HepG2 (cell line): ENCODE data around the gene LRTM2. TPM values are rescaled to one million over a fixed set of nuclear protein-coding genes. Genes with fewer than 3 reads are reported as not detected.

Experiments
- ATAC-seq: fragments of 200-7000 bp; cut with Tn5 transposase; 3 replicates; pipeline ENCODE4 v1.9.1; 2020; ENCODE audit warnings: mild to moderate bottlenecking, moderate library complexity
- BruUV-seq: library from RNA; stranded (reverse); fragments of 400-500 nt; replicated peaks from 2 replicates; lab custom pipeline; 2021; lab: Mats Ljungman, UMichigan
- CTCF ChIA-PET: fragments of 300-600 bp; formaldehyde crosslinking; extraction: SDS; loops from one replicate; lab custom pipeline; 2021; ENCODE audit warnings: low total read pairs, inconsistent platforms, low intra/inter-chr PET ratio; lab: Yijun Ruan, JAX
- POLR2A ChIA-PET: fragments of 350-600 bp; sonication (Branson Sonifier 250); formaldehyde crosslinking; loops from one replicate; lab custom pipeline; 2020; ENCODE audit warnings: antibody characterized with exemption, inconsistent platforms; lab: Yijun Ruan, JAX
- DNase-seq: peaks from one replicate; pipeline ENCODE4 v3.0.0-alpha.2; 2015; ENCODE audit warnings: low spot score
- FAIRE-seq: peaks from 3 replicates; lab custom pipeline; 2011; peaks lifted over from hg19 to GRCh38; lab: Jason Lieb, UNC
- H2AFZ ChIP-seq: one replicate; pipeline ENCODE4 v1.6.1; 2011; ENCODE audit warnings: low read length, inconsistent platforms
- H3K27ac ChIP-seq: fragments of 300-600 bp; 3 replicates; pipeline ENCODE4 v1.8.0; 2011; ENCODE audit warnings: mixed run types, mild to moderate bottlenecking, mixed read lengths, low read length, inconsistent platforms; ENCODE audit not compliant: insufficient read depth; ENCODE audit errors: extremely low read length
- H3K27me3 ChIP-seq, 2 experiments: fragments of 200-600 bp in 1 of 2; 2 replicates in 1 of 2; 3 replicates in 1 of 2; pipeline versions ENCODE4 v1.6.0 to v1.8.0; 2011; ENCODE audit warnings: low read length in 2 of 2, mild to moderate bottlenecking in 2 of 2, moderate library complexity in 2 of 2, inconsistent platforms in 1 of 2; ENCODE audit not compliant: insufficient read depth in 2 of 2, control insufficient read depth in 1 of 2
- H3K36me3 ChIP-seq, 2 experiments: fragments of 200-600 bp in 1 of 2; replicated peaks in 1 of 2; 2 replicates in 1 of 2; 3 replicates in 1 of 2; pipeline versions ENCODE4 v1.5.1 to v1.8.0; 2011; ENCODE audit warnings: low read length in 2 of 2, inconsistent platforms in 1 of 2; ENCODE audit not compliant: insufficient read depth in 2 of 2, control insufficient read depth in 1 of 2
- H3K4me1 ChIP-seq: 2 replicates; pipeline ENCODE4 v1.5.1; 2012; ENCODE audit warnings: low read length, inconsistent platforms; ENCODE audit not compliant: insufficient read depth
- H3K4me2 ChIP-seq: 2 replicates; pipeline ENCODE4 v1.6.0; 2011; ENCODE audit warnings: low read depth, low read length, inconsistent platforms
- H3K4me3 ChIP-seq, 3 experiments: fragments of 200-600 bp in 1 of 3; sonication (generic), shearing (Covaris generic) in 1 of 3; replicated peaks in 1 of 3; 2 replicates each; pipeline ENCODE4 v1.5.1; 2011 to 2016; ENCODE audit warnings: low read length in 3 of 3, inconsistent platforms in 2 of 3, low read depth in 2 of 3, mild to moderate bottlenecking in 2 of 3, control low read depth in 1 of 3, mixed read lengths in 1 of 3; ENCODE audit not compliant: insufficient read depth in 1 of 3
- H3K79me2 ChIP-seq: one replicate; pipeline ENCODE4 v1.6.1; 2011; ENCODE audit warnings: low read length, inconsistent platforms; ENCODE audit not compliant: insufficient read depth
- H3K9ac ChIP-seq: 2 replicates; pipeline ENCODE4 v1.6.0; 2011; ENCODE audit warnings: mild to moderate bottlenecking, low read depth, low read length, inconsistent platforms; ENCODE audit not compliant: insufficient read depth
- H3K9me3 ChIP-seq: 2 replicates; pipeline ENCODE4 v1.5.1; 2012; ENCODE audit warnings: mild to moderate bottlenecking, low read length
- H4K20me1 ChIP-seq: 2 replicates; pipeline ENCODE4 v1.6.0; 2011; ENCODE audit warnings: inconsistent platforms, mild to moderate bottlenecking, low read length, moderate library complexity; ENCODE audit not compliant: insufficient read depth
- CREB3 ChIP-seq: sonication (generic); formaldehyde crosslinking; IDR thresholded peaks from 2 replicates; pipeline ENCODE4 v1.5.0; 2020; ENCODE audit warnings: missing genetic modification reagents
- FOSL2 ChIP-seq: sonication (generic); formaldehyde crosslinking; IDR thresholded peaks from 2 replicates; pipeline ENCODE4 v1.4.0; 2020; ENCODE audit warnings: missing genetic modification reagents
- HNRNPL ChIP-seq: fragments of 200-400 bp; formaldehyde crosslinking; IDR thresholded peaks from 2 replicates; pipeline ENCODE4 v1.6.1; 2017; ENCODE audit warnings: mild to moderate bottlenecking, low read depth, low read length
- HOXA9 ChIP-seq: sonication (generic); formaldehyde crosslinking; IDR thresholded peaks from 2 replicates; pipeline ENCODE4 v1.8.1; 2022; ENCODE audit warnings: missing genetic modification reagents, mild to moderate bottlenecking, moderate library complexity, borderline replicate concordance
- NONO ChIP-seq, 2 experiments: fragments of 450-650 bp in 1 of 2; sonication (generic) in 1 of 2; formaldehyde crosslinking in 1 of 2; IDR thresholded peaks in 1 of 2; conservative IDR thresholded peaks in 1 of 2; 2 replicates each; pipeline versions ENCODE4 v1.6.1 to v1.8.0; 2017 to 2022; ENCODE audit warnings: mild to moderate bottlenecking in 1 of 2, missing genetic modification reagents in 1 of 2, moderate library complexity in 1 of 2
- PAF1 ChIP-seq: IDR thresholded peaks from 2 replicates; pipeline ENCODE4 v1.6.1; 2016; ENCODE audit warnings: missing genetic modification reagents, missing compliant biosample characterization
- POGZ ChIP-seq: sonication (generic); formaldehyde crosslinking; IDR thresholded peaks from 2 replicates; pipeline ENCODE4 v1.4.0; 2020; ENCODE audit warnings: mild to moderate bottlenecking, missing genetic modification reagents
- SAP130 ChIP-seq: IDR thresholded peaks from 2 replicates; pipeline ENCODE4 v1.6.1; 2016; ENCODE audit warnings: low read depth
- ZBTB33 ChIP-seq: sonication (generic); formaldehyde crosslinking; IDR thresholded peaks from 2 replicates; pipeline ENCODE4 v1.4.0; 2020; ENCODE audit warnings: missing genetic modification reagents
- ZBTB38 ChIP-seq: sonication (generic); formaldehyde crosslinking; IDR thresholded peaks from 2 replicates; pipeline ENCODE4 v1.5.1; 2020; ENCODE audit warnings: mild to moderate bottlenecking, missing genetic modification reagents
- ZNF687 ChIP-seq: sonication (generic); formaldehyde crosslinking; IDR thresholded peaks from 2 replicates; pipeline ENCODE4 v1.5.1; 2020; ENCODE audit warnings: mild to moderate bottlenecking, missing genetic modification reagents, moderate library complexity
- ZNF768 ChIP-seq: sonication (generic); formaldehyde crosslinking; IDR thresholded peaks from 2 replicates; pipeline ENCODE4 v1.4.0; 2020; ENCODE audit warnings: missing genetic modification reagents
- ZNF782 ChIP-seq: sonication (generic); formaldehyde crosslinking; IDR thresholded peaks from 2 replicates; pipeline ENCODE4 v1.4.0; 2020; ENCODE audit warnings: missing genetic modification reagents, mild to moderate bottlenecking, borderline replicate concordance
- ZNF792 ChIP-seq: IDR thresholded peaks from 2 replicates; pipeline ENCODE4 v1.6.1; 2016
- ZUFSP ChIP-seq: sonication (generic); formaldehyde crosslinking; IDR thresholded peaks from 2 replicates; pipeline ENCODE4 v1.9.0; 2021; ENCODE audit warnings: missing genetic modification reagents, mild to moderate bottlenecking, borderline replicate concordance
- WGBS: methylation state at CpG from one replicate; pipeline ENCODE4 v1.1.6; 2017; ENCODE audit warnings: low lambda C conversion rate; 5-methylcytosine and 5-hydroxymethylcytosine counted together
- in situ Hi-C: cut with HindIII; loops from 2 replicates; pipeline ENCODE4 v1.10.0; 2017; ENCODE audit warnings: low pct_unique_long_range_greater_than_20kb; ENCODE audit not compliant: extremely low pct_ligation_motif_present
- intact Hi-C: fragments of 100-400 bp; cut with micrococcal nuclease; formaldehyde crosslinking; loops from one replicate; pipeline ENCODE4 v1.10.0; 2022; ENCODE audit not compliant: unreplicated experiment
- polyA plus RNA-seq, 8 experiments: library from polyadenylated mRNA; depleted of rRNA in 3 of 8; stranded (reverse) in 7 of 8; unstranded in 1 of 8; fragments of >200 nt; fragmentation: Illumina TruSeq in 4 of 8; extraction: Trizol in 4 of 8; gene quantifications; 2 replicates each; pipeline versions ENCODE4 v1.2.1 to v1.2.3, GENCODE V29; 2011 to 2016; ENCODE audit warnings: low read depth in 4 of 8, missing spikeins in 1 of 8, mixed read lengths in 1 of 8; ENCODE audit not compliant: insufficient read depth in 1 of 8
- total RNA-seq, 5 experiments: library from RNA; depleted of rRNA; stranded (reverse); fragments of >200 nt; fragmentation: Illumina TruSeq; extraction: Trizol; gene quantifications; 2 replicates each; pipeline ENCODE4 v1.2.3, GENCODE V29; 2016; ENCODE audit warnings: low read depth in 1 of 5

LRTM2 gene
- total and polyA plus RNA-seq, 2 of the 13 experiments (the other 11 are each of a cell fraction or from before 2014, with no cell fraction given): 0.09 TPM; not detected in 1

GRCh38 chr12:1836854-1837421 is 16.6 kb downstream of the LRTM2 start:
- Histone ChIP-seq H3K27ac (no peak overlapping the region), H4K20me1 (no peaks in the 10 kb centered on the region), H3K4me1 (peaks cover 61% of the 10 kb centered on the region), H3K9me3 (no peaks in the 10 kb centered on the region), H3K4me2 (peak overlapping the region; percentile 46), H3K9ac (0 out of 2 replicates have a peak overlapping the region, but pooled peaks have one; percentile 11), H3K79me2 (no peaks in the 10 kb centered on the region), H2AFZ (no peak overlapping the region), H3K4me3 (no peak overlapping the region; a peak in 1 of 6 replicates), H3K36me3 (no peaks in the 10 kb centered on the region), H3K27me3 (peaks cover 3 to 33% of the 10 kb centered on the region in 2 experiments; a peak in 4 of 5 replicates)
- FAIRE-seq: no peak
- BruUV-seq: no TSS peak
- in situ Hi-C loops: no loop called here
- WGBS: 48% methylated on average over 9 of the region's 22 CpGs
- intact Hi-C loops: no loop called here
- peak; percentile 17 for DNase-seq
- ATAC-seq: peak; percentile 40
- ChIA-PET CTCF (no interaction called here), POLR2A (interaction anchor here (1.0 to 2.5 kb wide), 2 partner anchors 11 to 24 kb away, joined by 3 to 31 read pairs; no protein-coding TSS in a partner anchor)
- TF ChIP-seq ZNF792 (peak; percentile 41; the same call in 1 of the 2 replicates), ZNF782 (CRISPR knock-in tag) (peak; percentile 27; the same call in 1 of the 2 replicates), SAP130 (CRISPR knock-in tag) (peak; percentile 32), FOSL2 (CRISPR knock-in tag) (peak; percentile 11; the same call in 1 of the 2 replicates), ZBTB38 (CRISPR knock-in tag) (0 out of 2 replicates have a peak, but pooled peaks have one; percentile 15), ZNF687 (CRISPR knock-in tag) (peak; percentile 17; the same call in 1 of the 2 replicates), CREB3 (CRISPR knock-in tag) (no peak), ZBTB33 (CRISPR knock-in tag) (peak; percentile 44; the same call in 1 of the 2 replicates), PAF1 (no peak), HOXA9 (CRISPR knock-in tag) (0 out of 2 replicates have a peak, but pooled peaks have one; percentile 27), ZNF768 (CRISPR knock-in tag) (0 out of 2 replicates have a peak, but pooled peaks have one; percentile 38), NONO (IDR thresholded peaks at IDR 0.05) (no peak), NONO (CRISPR knock-in tag; conservative IDR thresholded peaks at IDR 0.05) (0 out of 2 replicates have a peak, but pooled peaks have one; percentile 25), ZUFSP (CRISPR knock-in tag) (no peak), HNRNPL (peak; percentile 90), POGZ (CRISPR knock-in tag) (0 out of 2 replicates have a peak, but pooled peaks have one; percentile 19)
